HEK293 (cell line): Measurements from ENCODE around the gene METAP1D.

Experiments
- CTCF ChIP-seq: fragments of 450-650 bp; formaldehyde crosslinking; IDR thresholded peaks from 2 replicates; pipeline ENCODE4 v1.5.1; 2016; ENCODE audit warnings: missing biosample characterization, missing genetic modification characterization
- GLI4 ChIP-seq: fragments of 450-650 bp; formaldehyde crosslinking; IDR thresholded peaks from 2 replicates; pipeline ENCODE4 v1.5.1; 2016; ENCODE audit warnings: missing biosample characterization, missing genetic modification characterization
- MYNN ChIP-seq: fragments of 450-650 bp; formaldehyde crosslinking; IDR thresholded peaks from 2 replicates; pipeline ENCODE4 v1.5.1; 2016; ENCODE audit warnings: missing biosample characterization, missing genetic modification characterization, borderline replicate concordance
- REST ChIP-seq: fragments of 450-650 bp; formaldehyde crosslinking; IDR thresholded peaks from 2 replicates; pipeline ENCODE4 v1.5.1; 2016; ENCODE audit warnings: missing biosample characterization, missing genetic modification characterization
- SETDB1 ChIP-seq: IDR thresholded peaks from one replicate; pipeline ENCODE4 v1.6.1; 2017; ENCODE audit warnings: mild to moderate bottlenecking, low read length, moderate library complexity, mixed read lengths; ENCODE audit not compliant: insufficient read length
- SP3 ChIP-seq: fragments of 450-650 bp; formaldehyde crosslinking; IDR thresholded peaks from 2 replicates; pipeline ENCODE4 v1.5.1; 2016; ENCODE audit warnings: missing biosample characterization, missing genetic modification characterization
- ZBTB21 ChIP-seq: fragments of 450-650 bp; formaldehyde crosslinking; IDR thresholded peaks from 2 replicates; pipeline ENCODE4 v1.5.1; 2017; ENCODE audit warnings: missing biosample characterization, missing genetic modification characterization
- ZBTB49 ChIP-seq: fragments of 450-650 bp; formaldehyde crosslinking; IDR thresholded peaks from 2 replicates; pipeline ENCODE4 v1.5.1; 2016; ENCODE audit warnings: missing biosample characterization, missing genetic modification characterization, low read depth
- ZNF423 ChIP-seq: fragments of 450-650 bp; formaldehyde crosslinking; IDR thresholded peaks from 2 replicates; pipeline ENCODE4 v1.5.1; 2016; ENCODE audit warnings: missing biosample characterization, missing genetic modification characterization

GRCh38 chr2:172073518-172073917 is 73.8 kb downstream of the METAP1D start:
- TF ChIP-seq REST (tag by site-specific recombination) = no peak
- no peak for TF ChIP-seq ZNF423
- TF ChIP-seq GLI4 = no peak
- no peak for TF ChIP-seq CTCF
- no peak for TF ChIP-seq MYNN (tag by site-specific recombination)
- TF ChIP-seq ZBTB21 (tag by site-specific recombination) = no peak
- TF ChIP-seq ZBTB49 (tag by site-specific recombination) = no peak
- TF ChIP-seq SP3 (tag by site-specific recombination) = no peak
- no peak for TF ChIP-seq SETDB1
